OCI-LY3 (cell line): ENCODE data around the gene MAN1A1.

Experiments used
- H2AFZ ChIP-seq: fragments of 200-600, 300-600 bp; shearing (Covaris generic); 2 replicates; pipeline ENCODE4 v1.6.0; 2014; ENCODE audit warnings: antibody characterized with exemption, low read depth, low read length
- H3K27ac ChIP-seq: fragments of 200-600, 300-600 bp; sonication (generic); 2 replicates; pipeline ENCODE4 v1.5.1; 2014; ENCODE audit warnings: mild to moderate bottlenecking, low read length, moderate library complexity, mixed read lengths
- H3K27me3 ChIP-seq: fragments of 200-600, 300-600 bp; sonication (generic); 2 replicates; pipeline ENCODE4 v1.6.1; 2014; ENCODE audit warnings: low read depth, low read length, mixed read lengths
- H3K36me3 ChIP-seq: fragments of 200-600, 300-600 bp; sonication (generic); replicated peaks from 2 replicates; pipeline ENCODE3; 2014; ENCODE audit warnings: low read depth, low read length, mixed read lengths
- H3K4me1 ChIP-seq: fragments of 300-600, 200-600 bp; sonication (generic); 2 replicates; pipeline ENCODE4 v1.6.1; 2014; ENCODE audit warnings: low read length, mixed read lengths
- H3K4me2 ChIP-seq: fragments of 200-600, 300-600 bp; sonication (generic); 2 replicates; pipeline ENCODE4 v1.6.1; 2014; ENCODE audit warnings: low read length, mixed read lengths
- H3K4me3 ChIP-seq: fragments of 300-600, 200-600 bp; sonication (generic); 2 replicates; pipeline ENCODE4 v1.5.1; 2014; ENCODE audit warnings: antibody characterized with exemption, mild to moderate bottlenecking, low read length, moderate library complexity
- H3K79me2 ChIP-seq: fragments of 300-600, 200-600 bp; shearing (Covaris generic); 2 replicates; pipeline ENCODE4 v1.6.1; 2014; ENCODE audit warnings: mild to moderate bottlenecking, low read length, mixed read lengths
- H3K9ac ChIP-seq: fragments of 300-600, 200-600 bp; shearing (Covaris generic); 2 replicates; pipeline ENCODE4 v1.6.0; 2014; ENCODE audit warnings: mild to moderate bottlenecking, low read length, moderate library complexity
- H3K9me3 ChIP-seq: fragments of 200-600, 300-600 bp; shearing (Covaris generic); 2 replicates; pipeline ENCODE4 v1.6.1; 2014; ENCODE audit warnings: low read length, mixed read lengths; ENCODE audit not compliant: insufficient read depth
- H4K20me1 ChIP-seq: fragments of 200-600, 300-600 bp; sonication (generic); 2 replicates; pipeline ENCODE4 v1.6.1; 2016; ENCODE audit warnings: low read length, mixed read lengths; ENCODE audit not compliant: insufficient read depth
- CTCF ChIP-seq: fragments of 200-600, 300-600 bp; sonication (generic); IDR thresholded peaks from 2 replicates; pipeline ENCODE4 v1.5.1; 2014; ENCODE audit warnings: antibody characterized with exemption, low read length, low read depth
- EZH2phosphoT487 ChIP-seq: fragments of 200-600 bp; shearing (Covaris generic); IDR thresholded peaks from 2 replicates; pipeline ENCODE4 v1.6.1; 2018; ENCODE audit warnings: antibody characterized with exemption, mixed run types, low read depth

Gene MAN1A1

GRCh38 chr6:119233312-119233984, 116.1 kb downstream of the MAN1A1 start:
- Histone ChIP-seq H3K9me3 (no peaks in the 10 kb centered on the region), H3K4me2 (no peak overlapping the region), H4K20me1 (no peaks in the 10 kb centered on the region), H3K4me3 (no peak overlapping the region), H3K36me3 (no peaks in the 10 kb centered on the region), H2AFZ (no peak overlapping the region), H3K79me2 (no peaks in the 10 kb centered on the region), H3K27me3 (no peaks in the 10 kb centered on the region), H3K27ac (no peak overlapping the region), H3K4me1 (no peaks in the 10 kb centered on the region), H3K9ac (no peak overlapping the region)
- TF ChIP-seq EZH2phosphoT487 (no peak), CTCF (no peak)

- no peaks in the 10 kb centered on the region for H3K4me1 ChIP-seq
- H4K20me1 ChIP-seq = no peaks in the 10 kb centered on the region
- H3K9ac ChIP-seq = no peak overlapping the region
- H2AFZ ChIP-seq = no peak overlapping the region
- H3K36me3 ChIP-seq = no peaks in the 10 kb centered on the region
- H3K27me3 ChIP-seq = no peaks in the 10 kb centered on the region
- H3K27ac ChIP-seq = no peak overlapping the region
- H3K4me3 ChIP-seq = no peak overlapping the region
- no peak overlapping the region for H3K4me2 ChIP-seq
- TF ChIP-seq EZH2phosphoT487 (no peak), CTCF (no peak)
- no peaks in the 10 kb centered on the region for H3K9me3 ChIP-seq
- no peaks in the 10 kb centered on the region for H3K79me2 ChIP-seq
Observed at GRCh38 chr6:119231394-119231793, 118.2 kb downstream of the MAN1A1 start.

GRCh38 chr6:119230160-119230559, 119.4 kb downstream of the MAN1A1 start:
- H3K9ac ChIP-seq = no peak overlapping the region
- no peak overlapping the region for H2AFZ ChIP-seq
- no peak overlapping the region for H3K4me3 ChIP-seq
- TF ChIP-seq EZH2phosphoT487 (no peak), CTCF (no peak)
- no peaks in the 10 kb centered on the region for H3K36me3 ChIP-seq
- H3K4me2 ChIP-seq = no peak overlapping the region
- H4K20me1 ChIP-seq = no peaks in the 10 kb centered on the region
- H3K27me3 ChIP-seq = no peaks in the 10 kb centered on the region
- H3K9me3 ChIP-seq = no peaks in the 10 kb centered on the region
- H3K79me2 ChIP-seq = no peaks in the 10 kb centered on the region
- H3K27ac ChIP-seq = no peak overlapping the region
- no peaks in the 10 kb centered on the region for H3K4me1 ChIP-seq

- Histone ChIP-seq H3K4me3 (no peak overlapping the region), H3K36me3 (no peaks in the 10 kb centered on the region), H4K20me1 (no peaks in the 10 kb centered on the region), H3K27ac (no peak overlapping the region), H3K9me3 (no peaks in the 10 kb centered on the region), H3K79me2 (no peaks in the 10 kb centered on the region), H3K4me2 (no peak overlapping the region), H3K4me1 (no peaks in the 10 kb centered on the region), H3K9ac (no peak overlapping the region), H3K27me3 (no peaks in the 10 kb centered on the region), H2AFZ (no peak overlapping the region)
- TF ChIP-seq CTCF = no peak
- TF ChIP-seq EZH2phosphoT487 = no peak
Observed at GRCh38 chr6:119227377-119227776, 122.2 kb downstream of the MAN1A1 start.
